Measurements from ENCODE around the gene KLF11. TPM values are rescaled to one million over a fixed set of nuclear protein-coding genes. Genes with fewer than 3 reads are reported as not detected.

Gene KLF11
- total and polyA plus RNA-seq, 9 donors, result 12.5 to 24.3 (median 21.4) TPM

- no peak overlapping the region for H3K4me3 ChIP-seq (ENCODE audit: low read length)
- WGBS (ENCODE audit: insufficient coverage), result 76% methylated on average over 6 of the region's 10 CpGs
- no peaks in the 10 kb centered on the region for H3K9me3 ChIP-seq (replicated peaks; ENCODE audit: control insufficient read depth, low read depth, low read length)
- H3K36me3 ChIP-seq (ENCODE audit: control insufficient read depth, insufficient read depth, low read length), result no peaks in the 10 kb centered on the region
- H3K27me3 ChIP-seq (ENCODE audit: control insufficient read depth, insufficient read depth, low read length), result peaks cover 36% of the 10 kb centered on the region
- no peak overlapping the region for H3K27ac ChIP-seq (ENCODE audit: low read length)
- no peak for DNase-seq
- peaks cover 7% of the 10 kb centered on the region for H3K4me1 ChIP-seq (ENCODE audit: control insufficient read depth, insufficient read depth, low read length)
Measured at GRCh38 chr2:10096641-10097040, 53.3 kb downstream of the KLF11 start.

GRCh38 chr2:10097352-10098148, 54.2 kb downstream of the KLF11 start:
- H3K27ac ChIP-seq (ENCODE audit: low read length), result no peak overlapping the region
- WGBS (ENCODE audit: insufficient coverage), result 16% methylated on average over 9 of the region's 16 CpGs

GRCh38 chr2:10101491-10101890, 58.1 kb downstream of the KLF11 start:
- Histone ChIP-seq H3K9me3 (replicated peaks; ENCODE audit: control insufficient read depth, low read depth, low read length) (no peaks in the 10 kb centered on the region), H3K4me3 (ENCODE audit: low read length) (no peak overlapping the region), H3K4me1 (ENCODE audit: control insufficient read depth, insufficient read depth, low read length) (peaks cover 6% of the 10 kb centered on the region), H3K36me3 (ENCODE audit: control insufficient read depth, insufficient read depth, low read length) (no peaks in the 10 kb centered on the region), H3K27ac (ENCODE audit: low read length) (no peak overlapping the region), H3K27me3 (ENCODE audit: control insufficient read depth, insufficient read depth, low read length) (peaks cover 4% of the 10 kb centered on the region)
- DNase-seq, result no peak
- 28% methylated on average over 3 of the region's 7 CpGs for WGBS (ENCODE audit: insufficient coverage)

More at GRCh38 chr2:10097352-10098148, 54.2 kb downstream of the KLF11 start:
- peaks cover 6% of the 10 kb centered on the region for H3K4me1 ChIP-seq (ENCODE audit: control insufficient read depth, insufficient read depth, low read length)
- no peaks in the 10 kb centered on the region for H3K9me3 ChIP-seq (replicated peaks; ENCODE audit: control insufficient read depth, low read depth, low read length)
- H3K27me3 ChIP-seq (ENCODE audit: control insufficient read depth, insufficient read depth, low read length), result peaks cover 27% of the 10 kb centered on the region
- no peak overlapping the region for H3K4me3 ChIP-seq (ENCODE audit: low read length)
- peak; percentile 67 for DNase-seq
- H3K36me3 ChIP-seq (ENCODE audit: control insufficient read depth, insufficient read depth, low read length), result no peaks in the 10 kb centered on the region

- DNase-seq, result no peak
- no peaks in the 10 kb centered on the region for H3K9me3 ChIP-seq (replicated peaks; ENCODE audit: control insufficient read depth, low read depth, low read length)
- H3K4me3 ChIP-seq (ENCODE audit: low read length), result no peak overlapping the region
- H3K4me1 ChIP-seq (ENCODE audit: control insufficient read depth, insufficient read depth, low read length), result no peaks in the 10 kb centered on the region
- H3K36me3 ChIP-seq (ENCODE audit: control insufficient read depth, insufficient read depth, low read length), result no peaks in the 10 kb centered on the region
- 75% methylated on average over 6 of the region's 6 CpGs for WGBS (ENCODE audit: insufficient coverage)
- H3K27ac ChIP-seq (ENCODE audit: low read length), result no peak overlapping the region
- H3K27me3 ChIP-seq (ENCODE audit: control insufficient read depth, insufficient read depth, low read length), result no peaks in the 10 kb centered on the region
Measured at GRCh38 chr2:10103179-10103578, 59.8 kb downstream of the KLF11 start.

Other genes starting within 250 kb of the KLF11 start
- gene TAF1B, start 200.1 kb upstream of the KLF11 start, total RNA-seq, result 12.9 TPM
- 10 to 100 TPM in 7 of 8 donors, 1 to 10 TPM in 1; 8.4 to 15.5 (median 11.0) TPM for gene TAF1B, start 200.1 kb upstream of the KLF11 start, polyA plus RNA-seq (ENCODE audit: insufficient read depth in 1 of 8, insufficient read length in 8 of 8, low replicate concordance in 1 of 8)
- 1.0 TPM for gene GRHL1, start 91.9 kb upstream of the KLF11 start, total RNA-seq
- 1 to 10 TPM in 5 of 8 donors, under 1 TPM in 3; 0.48 to 4.3 (median 1.0) TPM for gene GRHL1, start 91.9 kb upstream of the KLF11 start, polyA plus RNA-seq (ENCODE audit: insufficient read depth in 1 of 8, insufficient read length in 8 of 8, low replicate concordance in 1 of 8)
- 11.5 TPM for gene CYS1, start 36.9 kb downstream of the KLF11 start, total RNA-seq
- 10 to 100 TPM in 6 of 8 donors, 1 to 10 TPM in 2; 6.5 to 16.8 (median 12.3) TPM for gene CYS1, start 36.9 kb downstream of the KLF11 start, polyA plus RNA-seq (ENCODE audit: insufficient read depth in 1 of 8, insufficient read length in 8 of 8, low replicate concordance in 1 of 8)
- gene RRM2, start 79.2 kb downstream of the KLF11 start, total RNA-seq, result 12.2 TPM
- gene RRM2, start 79.2 kb downstream of the KLF11 start, polyA plus RNA-seq (ENCODE audit: insufficient read depth in 1 of 8, insufficient read length in 8 of 8, low replicate concordance in 1 of 8), result 10 to 100 TPM; 27.1 to 66.2 (median 40.9) TPM

All from muscle of leg (tissue), 11 donors.